PC-9 (cell line): ENCODE results near the gene SLX4IP.

Source experiments
- CTCF ChIP-seq: fragments of 200-600 bp; sonication (generic); conservative IDR thresholded peaks from 2 replicates; pipeline ENCODE4 v1.6.1; 2017; ENCODE audit warnings: mixed run types, antibody characterized with exemption, mild to moderate bottlenecking, moderate library complexity
- EZH2 ChIP-seq: fragments of 200-600 bp; sonication (generic); IDR thresholded peaks from 2 replicates; pipeline ENCODE4 v1.8.0; 2017; ENCODE audit warnings: antibody characterized with exemption, low read depth

GRCh38 chr20:10496465-10496864 is 61.4 kb downstream of the SLX4IP start:
- TF ChIP-seq CTCF (no peak), EZH2 (no peak)
